Measurements from ENCODE around the gene GMFB. TPM values are rescaled to one million over a fixed set of nuclear protein-coding genes. Genes with fewer than 3 reads are reported as not detected.

The GMFB gene
- total and polyA plus RNA-seq, 9 of the 15 experiments (the other 6 are each of a cell fraction or from before 2014, with no cell fraction given): 14.0 to 31.7 (median 20.5) TPM

- 18% methylated on average over 4 of the region's 4 CpGs for WGBS (ENCODE audit: insufficient coverage, low coverage, missing lambda C conversion rate)
- Histone ChIP-seq H3K79me2 (ENCODE audit: control insufficient read depth, insufficient read depth, low read length) (peaks cover 38% of the 10 kb centered on the region), H4K20me1 (replicated peaks; ENCODE audit: control insufficient read depth, insufficient read depth, low read length) (no peaks in the 10 kb centered on the region), H3K27me3 (ENCODE audit: control insufficient read depth in 2 of 2, insufficient read depth in 2 of 2, low read length in 2 of 2) (no peaks in the 10 kb centered on the region), H3K9me3 (replicated peaks; ENCODE audit: control insufficient read depth, insufficient read depth, low read depth, low read length) (no peaks in the 10 kb centered on the region), H3K9ac (ENCODE audit: insufficient read depth in 1 of 2, low read depth in 2 of 2, low read length in 2 of 2) (peak overlapping the region in 1 of 2 experiments; percentile 81; a peak in 2 of 4 replicates), H3K4me2 (ENCODE audit: insufficient read depth, low read length) (peak overlapping the region; percentile 89), H3K4me3 (peak overlapping the region; percentile 88), H3K9me1 (ENCODE audit: control insufficient read depth, insufficient read depth, low read length) (no peaks in the 10 kb centered on the region), H3K36me3 (ENCODE audit: control insufficient read depth, insufficient read depth, low read length) (peaks cover 10% of the 10 kb centered on the region; the same call in 2 of the 3 replicates), H3K4me1 (replicated peaks in 1 of 2; ENCODE audit: control insufficient read depth in 2 of 2, insufficient read depth in 2 of 2, low read length in 2 of 2) (peaks cover 9 to 20% of the 10 kb centered on the region in 2 experiments), H3K27ac (ENCODE audit: extremely low read depth, low read depth, low read length) (peak overlapping the region; percentile 82; the same call in 1 of the 3 replicates), H2AFZ (ENCODE audit: low read depth, low read length) (peak overlapping the region; percentile 49; the same call in 1 of the 2 replicates)
- intact Hi-C loops (cut with micrococcal nuclease): loop anchor here (2.0 kb wide), 1 partner anchor 47 kb away; the partner anchor contains the start of gene CNIH1
- POLR2A ChIA-PET: interaction anchor here (0.7 to 2.1 kb wide), 4 partner anchors 15 to 46 kb away, joined by 3 to 6 read pairs (median 4); no protein-coding TSS in a partner anchor
- FAIRE-seq (no peak), DNase-seq (ENCODE audit: extremely low read depth in 1 of 4, low spot score in 3 of 4) (no peak), ATAC-seq (no peak)
- TF ChIP-seq MCM5 (IDR thresholded peaks at IDR 0.05; ENCODE audit: low read depth): no peak
- TF ChIP-seq ZFP30 (CRISPR knock-in tag; IDR thresholded peaks at IDR 0.05; ENCODE audit: borderline replicate concordance): no peak
- TF ChIP-seq KAT7 (CRISPR knock-in tag; IDR thresholded peaks at IDR 0.05; ENCODE audit: borderline replicate concordance): no peak
- TF ChIP-seq MED1 (CRISPR knock-in tag; IDR thresholded peaks at IDR 0.05; ENCODE audit: borderline replicate concordance): no peak
- TSS peak; percentile 41 for BruUV-seq (replicated peaks)
- in situ Hi-C loops (cut with MboI): no loop called here
- CTCF ChIA-PET (ENCODE audit: low intra/inter-chr PET ratio): no interaction called here
These were observed 1.0 kb downstream of the GMFB start for GRCh38 chr14:54487771-54488170.

DNA sequence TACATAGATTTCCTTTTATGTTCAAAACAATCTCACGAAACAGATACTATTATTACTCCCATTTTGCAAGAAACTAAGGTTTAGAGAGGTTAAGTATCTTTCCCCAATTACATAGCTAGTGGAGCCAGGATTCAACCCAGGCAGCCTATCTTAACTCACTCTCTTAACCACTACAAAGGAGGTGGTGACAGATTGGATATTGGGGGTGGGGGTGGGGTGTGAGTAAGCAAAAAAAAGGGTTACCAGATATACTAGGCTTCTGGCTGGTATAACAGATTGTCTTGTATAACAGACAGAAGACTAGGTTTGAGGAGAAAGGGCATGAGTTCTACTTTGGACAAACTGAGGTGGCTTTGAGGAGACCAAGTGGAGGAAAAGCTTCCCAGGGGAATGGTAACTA, 2.1 kb downstream of the GMFB start:
- peak; percentile 26 for ATAC-seq
- H3K4me3 ChIP-seq: no peak overlapping the region
- no peak overlapping the region for H3K27ac ChIP-seq (ENCODE audit: extremely low read depth, low read depth, low read length)
- H3K4me1 ChIP-seq (replicated peaks in 1 of 2; ENCODE audit: control insufficient read depth in 2 of 2, insufficient read depth in 2 of 2, low read length in 2 of 2): peaks cover 9 to 20% of the 10 kb centered on the region in 2 experiments
- H3K4me2 ChIP-seq (ENCODE audit: insufficient read depth, low read length): no peak overlapping the region
- 17% methylated on average over 1 of the region's 1 CpG for WGBS (ENCODE audit: insufficient coverage, low coverage, missing lambda C conversion rate)
- H3K9me1 ChIP-seq (ENCODE audit: control insufficient read depth, insufficient read depth, low read length): no peaks in the 10 kb centered on the region
- H3K79me2 ChIP-seq (ENCODE audit: control insufficient read depth, insufficient read depth, low read length): peaks cover 38% of the 10 kb centered on the region
- H3K36me3 ChIP-seq (ENCODE audit: control insufficient read depth, insufficient read depth, low read length): peaks cover 21% of the 10 kb centered on the region; the same call in 2 of the 3 replicates
- FAIRE-seq: peak; percentile 46
- no peak overlapping the region for H2AFZ ChIP-seq (ENCODE audit: low read depth, low read length)
- intact Hi-C loops (cut with micrococcal nuclease) (no loop called here), in situ Hi-C loops (cut with MboI) (no loop called here)
- H3K9me3 ChIP-seq (replicated peaks; ENCODE audit: control insufficient read depth, insufficient read depth, low read depth, low read length): no peaks in the 10 kb centered on the region
- DNase-seq (ENCODE audit: extremely low read depth in 1 of 4, low spot score in 3 of 4): peak; percentile 39 to 71 (median 55)
- POLR2A ChIA-PET: interaction anchor here (0.6 to 1.1 kb wide), 2 partner anchors 13 to 231 kb away, joined by 4 to 6 read pairs; no protein-coding TSS in a partner anchor
- no peaks in the 10 kb centered on the region for H3K27me3 ChIP-seq (ENCODE audit: control insufficient read depth in 2 of 2, insufficient read depth in 2 of 2, low read length in 2 of 2)
- CTCF ChIA-PET (ENCODE audit: low intra/inter-chr PET ratio): no interaction called here
- no peak overlapping the region for H3K9ac ChIP-seq (ENCODE audit: insufficient read depth in 1 of 2, low read depth in 2 of 2, low read length in 2 of 2)
- BruUV-seq (replicated peaks): no TSS peak
- no peaks in the 10 kb centered on the region for H4K20me1 ChIP-seq (replicated peaks; ENCODE audit: control insufficient read depth, insufficient read depth, low read length)
- peak; percentile 99 for TF ChIP-seq TCF7 (IDR thresholded peaks at IDR 0.05; ENCODE audit: borderline replicate concordance)
- TF ChIP-seq CCNT2 (IDR thresholded peaks at IDR 0.05; ENCODE audit: borderline replicate concordance, extremely low read depth, insufficient read length, low read depth, low read length): peak; percentile 26
- TF ChIP-seq, protein P1, sequence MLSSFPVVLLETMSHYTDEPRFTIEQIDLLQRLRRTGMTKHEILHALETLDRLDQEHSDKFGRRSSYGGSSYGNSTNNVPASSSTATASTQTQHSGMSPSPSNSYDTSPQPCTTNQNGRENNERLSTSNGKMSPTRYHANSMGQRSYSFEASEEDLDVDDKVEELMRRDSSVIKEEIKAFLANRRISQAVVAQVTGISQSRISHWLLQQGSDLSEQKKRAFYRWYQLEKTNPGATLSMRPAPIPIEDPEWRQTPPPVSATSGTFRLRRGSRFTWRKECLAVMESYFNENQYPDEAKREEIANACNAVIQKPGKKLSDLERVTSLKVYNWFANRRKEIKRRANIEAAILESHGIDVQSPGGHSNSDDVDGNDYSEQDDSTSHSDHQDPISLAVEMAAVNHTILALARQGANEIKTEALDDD (IDR thresholded peaks at IDR 0.05): peak; percentile 99
- TF ChIP-seq DIDO1 (tag; IDR thresholded peaks at IDR 0.05; ENCODE audit: low read depth): no peak
- peak; percentile 92 for TF ChIP-seq KDM1A (IDR thresholded peaks at IDR 0.05)
- no peak for TF ChIP-seq CTBP1 (IDR thresholded peaks at IDR 0.05; ENCODE audit: borderline replicate concordance)
- TF ChIP-seq CBFA2T3 (IDR thresholded peaks at IDR 0.05): peak; percentile 86
- TF ChIP-seq ZKSCAN3 (CRISPR knock-in tag; IDR thresholded peaks at IDR 0.05): no peak
- TF ChIP-seq TRIM24 (IDR thresholded peaks at IDR 0.05): peak; percentile 56 to 71; a peak in 3 of 4 replicates
- TF ChIP-seq ZNF316 (IDR thresholded peaks at IDR 0.05): peak; percentile 72
- 0 out of 2 replicates have a peak, but pooled peaks have one; percentile 19 for TF ChIP-seq PHF21A (IDR thresholded peaks at IDR 0.05; ENCODE audit: borderline replicate concordance, low read depth)
- TF ChIP-seq ZBTB1 (CRISPR knock-in tag; IDR thresholded peaks at IDR 0.05; ENCODE audit: borderline replicate concordance, low read depth): no peak
